DMS79 (cell line): ENCODE measurements around the gene NAA80.
A peak's percentile ranks its signal among the peaks of the same experiment; 100 is the strongest.
"Not testable (repeated sequence)": the region's sequence is repeated elsewhere in the genome, so short reads cannot be mapped to it uniquely, and the experiment has no call there.

Experiments
- DNase-seq: peaks from one replicate; lab custom pipeline; 2025; lab: John Stamatoyannopoulos, UW

Gene NAA80

GRCh38 chr3:50269977-50270413 is 29.2 kb downstream of the NAA80 start:
- no peak for DNase-seq

- no peak for DNase-seq
These were observed 29.7 kb downstream of the NAA80 start for GRCh38 chr3:50269460-50269859.

GRCh38 chr3:50268703-50269451 is 30.3 kb downstream of the NAA80 start, which contains the start of gene SEMA3B:
TSS of gene SEMA3B (plus strand) at chr3:50269147. CDS start at chr3:50269241, 94 bp downstream.
- no peak for DNase-seq

GRCh38 chr3:50268276-50268675 is 30.9 kb downstream of the NAA80 start:
- no peak for DNase-seq

GRCh38 chr3:50267280-50267913 is 31.8 kb downstream of the NAA80 start:
- no peak for DNase-seq

- DNase-seq: no peak
These were observed 32.4 kb downstream of the NAA80 start for GRCh38 chr3:50266836-50267235.

GRCh38 chr3:50266017-50266416 is 33.2 kb downstream of the NAA80 start:
- no peak for DNase-seq

GRCh38 chr3:50265571-50265970 is 33.6 kb downstream of the NAA80 start:
- DNase-seq: no peak

- no peak for DNase-seq
These were observed 34.2 kb downstream of the NAA80 start for GRCh38 chr3:50264964-50265485.

GRCh38 chr3:50264383-50264963 is 34.7 kb downstream of the NAA80 start:
- DNase-seq: no peak

GRCh38 chr3:50263478-50264382 is 35.5 kb downstream of the NAA80 start:
- DNase-seq: no peak

- DNase-seq: no peak
These were observed 36.4 kb downstream of the NAA80 start for GRCh38 chr3:50262778-50263177.

GRCh38 chr3:50262200-50262599 is 37.0 kb downstream of the NAA80 start:
- not testable (repeated sequence) for DNase-seq

- DNase-seq: no peak
These were observed 37.7 kb downstream of the NAA80 start for GRCh38 chr3:50261505-50261904.

GRCh38 chr3:50260942-50261441 is 38.2 kb downstream of the NAA80 start:
- DNase-seq: no peak

GRCh38 chr3:50260027-50260941 is 38.9 kb downstream of the NAA80 start:
- peak; percentile 43 for DNase-seq

- no peak for DNase-seq
These were observed 39.7 kb downstream of the NAA80 start for GRCh38 chr3:50259432-50260026.

- DNase-seq: no peak
These were observed 40.2 kb downstream of the NAA80 start for GRCh38 chr3:50258979-50259378.

- DNase-seq: no peak
These were observed 41.0 kb downstream of the NAA80 start for GRCh38 chr3:50258029-50258680.
